Hepatocyte (in vitro differentiated cells): ENCODE results near the gene PAM.

Source experiments
- EZH2 ChIP-seq: fragments of 200-600 bp; sonication (generic); IDR thresholded peaks from 2 replicates; pipeline ENCODE4 v1.6.1; 2016; ENCODE audit warnings: antibody characterized with exemption, mild to moderate bottlenecking, borderline replicate concordance
- TF ChIP-seq, protein P1 (sequence below): fragments of 200-600 bp; sonication (generic); IDR thresholded peaks from 2 replicates; pipeline ENCODE4 v1.5.1; 2016; ENCODE audit warnings: antibody characterized with exemption, mild to moderate bottlenecking; ENCODE audit not compliant: poor library complexity

- no peak for TF ChIP-seq EZH2
- TF ChIP-seq, protein P1, sequence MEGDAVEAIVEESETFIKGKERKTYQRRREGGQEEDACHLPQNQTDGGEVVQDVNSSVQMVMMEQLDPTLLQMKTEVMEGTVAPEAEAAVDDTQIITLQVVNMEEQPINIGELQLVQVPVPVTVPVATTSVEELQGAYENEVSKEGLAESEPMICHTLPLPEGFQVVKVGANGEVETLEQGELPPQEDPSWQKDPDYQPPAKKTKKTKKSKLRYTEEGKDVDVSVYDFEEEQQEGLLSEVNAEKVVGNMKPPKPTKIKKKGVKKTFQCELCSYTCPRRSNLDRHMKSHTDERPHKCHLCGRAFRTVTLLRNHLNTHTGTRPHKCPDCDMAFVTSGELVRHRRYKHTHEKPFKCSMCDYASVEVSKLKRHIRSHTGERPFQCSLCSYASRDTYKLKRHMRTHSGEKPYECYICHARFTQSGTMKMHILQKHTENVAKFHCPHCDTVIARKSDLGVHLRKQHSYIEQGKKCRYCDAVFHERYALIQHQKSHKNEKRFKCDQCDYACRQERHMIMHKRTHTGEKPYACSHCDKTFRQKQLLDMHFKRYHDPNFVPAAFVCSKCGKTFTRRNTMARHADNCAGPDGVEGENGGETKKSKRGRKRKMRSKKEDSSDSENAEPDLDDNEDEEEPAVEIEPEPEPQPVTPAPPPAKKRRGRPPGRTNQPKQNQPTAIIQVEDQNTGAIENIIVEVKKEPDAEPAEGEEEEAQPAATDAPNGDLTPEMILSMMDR, result no peak
Observed at GRCh38 chr5:102874054-102874453, 118.9 kb downstream of the PAM start.
